ENCODE results near the gene PLD1.

PLD1 gene

GRCh38 chr3:171825222-171825828 lies 15.0 kb upstream of the PLD1 start (continued):
- peak; percentile 70 for TF ChIP-seq ZNF629 (tag by site-specific recombination; IDR thresholded peaks at IDR 0.05)
- TF ChIP-seq ZNF121 (tag by site-specific recombination; IDR thresholded peaks at IDR 0.05): no peak
- 0 out of 2 replicates have a peak, but pooled peaks have one; percentile 14 for TF ChIP-seq ZBTB8A (tag by site-specific recombination; IDR thresholded peaks at IDR 0.05)
- TF ChIP-seq PRDM10 (tag by site-specific recombination; IDR thresholded peaks at IDR 0.05): peak; percentile 38; the same call in 1 of the 2 replicates
- no peak for TF ChIP-seq ZNF221 (tag by site-specific recombination; IDR thresholded peaks at IDR 0.05; ENCODE audit: borderline replicate concordance)
- peak; percentile 79 for TF ChIP-seq ZBTB17 (tag by site-specific recombination; IDR thresholded peaks at IDR 0.05)
- TF ChIP-seq ZNF366 (tag by site-specific recombination; conservative IDR thresholded peaks at IDR 0.05): peak; percentile 84
- 0 out of 2 replicates have a peak, but pooled peaks have one; percentile 30 for TF ChIP-seq FEZF1 (tag by site-specific recombination; IDR thresholded peaks at IDR 0.05)
- TF ChIP-seq PRDM1 (tag by site-specific recombination; IDR thresholded peaks at IDR 0.05): peak; percentile 76; the same call in 1 of the 2 replicates
- TF ChIP-seq ZNF560 (tag by site-specific recombination; IDR thresholded peaks at IDR 0.05; ENCODE audit: borderline replicate concordance): no peak
- TF ChIP-seq ZEB2 (tag by site-specific recombination; IDR thresholded peaks at IDR 0.05): peak; percentile 58; the same call in 1 of the 2 replicates
- TF ChIP-seq ZNF155 (tag by site-specific recombination; IDR thresholded peaks at IDR 0.05): no peak
- TF ChIP-seq ZNF837 (tag by site-specific recombination; IDR thresholded peaks at IDR 0.05): no peak
- no peak for TF ChIP-seq BCL6B (tag by site-specific recombination; IDR thresholded peaks at IDR 0.05)
- TF ChIP-seq ZNF670 (tag by site-specific recombination; IDR thresholded peaks at IDR 0.05; ENCODE audit: low read depth): no peak
- TF ChIP-seq ZNF19 (tag by site-specific recombination; IDR thresholded peaks at IDR 0.05; ENCODE audit: low read depth): no peak
- TF ChIP-seq IKZF3 (tag by site-specific recombination; IDR thresholded peaks at IDR 0.05): 0 out of 2 replicates have a peak, but pooled peaks have one; percentile 28
- TF ChIP-seq PRDM6 (tag by site-specific recombination; IDR thresholded peaks at IDR 0.05): peak; percentile 90
- TF ChIP-seq ZXDB (tag by site-specific recombination; IDR thresholded peaks at IDR 0.05): no peak
- TF ChIP-seq ZSCAN30 (tag by site-specific recombination; IDR thresholded peaks at IDR 0.05): 0 out of 2 replicates have a peak, but pooled peaks have one; percentile 21
- TF ChIP-seq ZNF830 (tag by site-specific recombination; IDR thresholded peaks at IDR 0.05; ENCODE audit: low read depth): no peak
- TF ChIP-seq ZNF600 (tag by site-specific recombination; IDR thresholded peaks at IDR 0.05): peak; percentile 66

All from HEK293 (cell line).